GM23248 (cell line): ENCODE results near the gene ZNF33A.
"Not testable (repeated sequence)": the region's sequence is repeated elsewhere in the genome, so short reads cannot be mapped to it uniquely, and the experiment has no call there.

Source experiments
- EZH2 ChIP-seq: fragments of 200-600 bp; sonication (generic); IDR thresholded peaks from 2 replicates; pipeline ENCODE4 v1.6.1; 2018; ENCODE audit warnings: antibody characterized with exemption, mild to moderate bottlenecking; ENCODE audit not compliant: insufficient read depth, poor library complexity, severe bottlenecking
- EZH2phosphoT487 ChIP-seq: fragments of 200-600 bp; sonication (generic); IDR thresholded peaks from 2 replicates; pipeline ENCODE4 v1.6.1; 2018; ENCODE audit warnings: antibody characterized with exemption, moderate library complexity, mild to moderate bottlenecking, low read depth; ENCODE audit not compliant: insufficient read depth

DNA sequence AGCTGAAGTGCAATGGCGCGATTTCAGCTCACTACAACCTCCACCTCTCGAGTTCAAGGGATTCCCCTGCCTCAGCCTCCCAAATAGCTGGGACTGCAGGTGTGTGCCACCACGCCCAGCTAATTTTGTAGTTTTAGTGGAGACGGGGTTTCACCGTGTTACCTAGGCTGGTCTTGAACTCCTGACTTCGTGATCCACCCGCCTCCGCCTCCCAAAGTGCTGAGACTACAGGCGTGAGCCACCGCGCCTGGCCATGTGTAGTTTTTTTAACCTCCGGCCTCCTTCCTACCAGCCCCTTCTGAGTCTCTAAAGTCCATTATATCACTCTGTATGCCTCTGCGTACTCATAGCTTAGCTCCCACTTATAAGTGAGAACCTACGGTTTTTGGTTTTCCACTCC is 82.8 kb downstream of the ZNF33A start:
- TF ChIP-seq EZH2phosphoT487, EZH2: not testable (repeated sequence)
